Measurements from ENCODE around the gene MAGEL2.

Gene MAGEL2

DNA sequence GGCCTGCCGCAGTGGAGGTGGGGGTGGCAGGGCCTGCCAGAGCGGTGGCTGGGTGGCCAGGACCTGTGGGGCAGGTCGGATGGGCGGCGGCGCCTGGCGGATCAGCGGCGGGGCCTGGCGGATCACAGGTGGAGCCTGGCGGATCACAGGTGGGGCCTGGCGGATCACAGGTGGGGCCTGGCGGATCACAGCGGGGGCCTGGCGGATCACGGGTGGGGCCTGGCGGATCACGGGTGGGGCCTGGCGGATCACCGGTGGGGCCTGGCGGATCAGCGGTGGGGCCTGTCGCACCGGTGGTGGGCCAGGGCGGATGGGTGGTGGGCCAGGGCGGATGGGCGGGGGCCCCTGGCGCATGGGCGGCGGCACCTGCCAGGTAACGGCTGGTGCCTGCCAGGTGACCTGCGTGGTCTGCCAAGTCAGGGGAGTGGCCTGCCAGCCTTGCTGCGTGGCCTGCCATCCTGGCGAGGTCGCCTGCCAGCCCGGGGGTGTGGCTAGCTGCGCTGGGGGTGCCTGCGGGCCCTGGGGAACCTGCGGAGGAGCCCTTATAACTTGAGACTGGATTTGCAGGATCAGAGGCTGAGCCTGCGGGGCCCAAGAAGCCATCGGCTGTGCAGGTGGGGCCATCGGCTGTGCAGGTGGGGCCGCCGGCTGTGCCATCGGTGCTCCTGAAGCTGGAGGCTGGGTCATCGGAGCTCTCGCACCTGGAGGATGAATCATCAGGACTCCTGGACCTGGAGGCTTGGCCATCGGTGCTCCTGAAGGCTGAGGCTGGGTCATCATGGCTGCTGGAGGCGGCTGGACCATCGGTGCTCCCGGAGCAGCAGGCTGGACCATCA is 1.3 kb downstream of the MAGEL2 start:
- TF ChIP-seq, protein P1, sequence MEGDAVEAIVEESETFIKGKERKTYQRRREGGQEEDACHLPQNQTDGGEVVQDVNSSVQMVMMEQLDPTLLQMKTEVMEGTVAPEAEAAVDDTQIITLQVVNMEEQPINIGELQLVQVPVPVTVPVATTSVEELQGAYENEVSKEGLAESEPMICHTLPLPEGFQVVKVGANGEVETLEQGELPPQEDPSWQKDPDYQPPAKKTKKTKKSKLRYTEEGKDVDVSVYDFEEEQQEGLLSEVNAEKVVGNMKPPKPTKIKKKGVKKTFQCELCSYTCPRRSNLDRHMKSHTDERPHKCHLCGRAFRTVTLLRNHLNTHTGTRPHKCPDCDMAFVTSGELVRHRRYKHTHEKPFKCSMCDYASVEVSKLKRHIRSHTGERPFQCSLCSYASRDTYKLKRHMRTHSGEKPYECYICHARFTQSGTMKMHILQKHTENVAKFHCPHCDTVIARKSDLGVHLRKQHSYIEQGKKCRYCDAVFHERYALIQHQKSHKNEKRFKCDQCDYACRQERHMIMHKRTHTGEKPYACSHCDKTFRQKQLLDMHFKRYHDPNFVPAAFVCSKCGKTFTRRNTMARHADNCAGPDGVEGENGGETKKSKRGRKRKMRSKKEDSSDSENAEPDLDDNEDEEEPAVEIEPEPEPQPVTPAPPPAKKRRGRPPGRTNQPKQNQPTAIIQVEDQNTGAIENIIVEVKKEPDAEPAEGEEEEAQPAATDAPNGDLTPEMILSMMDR (IDR thresholded peaks at IDR 0.05; ENCODE audit: low read depth, low read length, missing control alignments) = no peak

DNA sequence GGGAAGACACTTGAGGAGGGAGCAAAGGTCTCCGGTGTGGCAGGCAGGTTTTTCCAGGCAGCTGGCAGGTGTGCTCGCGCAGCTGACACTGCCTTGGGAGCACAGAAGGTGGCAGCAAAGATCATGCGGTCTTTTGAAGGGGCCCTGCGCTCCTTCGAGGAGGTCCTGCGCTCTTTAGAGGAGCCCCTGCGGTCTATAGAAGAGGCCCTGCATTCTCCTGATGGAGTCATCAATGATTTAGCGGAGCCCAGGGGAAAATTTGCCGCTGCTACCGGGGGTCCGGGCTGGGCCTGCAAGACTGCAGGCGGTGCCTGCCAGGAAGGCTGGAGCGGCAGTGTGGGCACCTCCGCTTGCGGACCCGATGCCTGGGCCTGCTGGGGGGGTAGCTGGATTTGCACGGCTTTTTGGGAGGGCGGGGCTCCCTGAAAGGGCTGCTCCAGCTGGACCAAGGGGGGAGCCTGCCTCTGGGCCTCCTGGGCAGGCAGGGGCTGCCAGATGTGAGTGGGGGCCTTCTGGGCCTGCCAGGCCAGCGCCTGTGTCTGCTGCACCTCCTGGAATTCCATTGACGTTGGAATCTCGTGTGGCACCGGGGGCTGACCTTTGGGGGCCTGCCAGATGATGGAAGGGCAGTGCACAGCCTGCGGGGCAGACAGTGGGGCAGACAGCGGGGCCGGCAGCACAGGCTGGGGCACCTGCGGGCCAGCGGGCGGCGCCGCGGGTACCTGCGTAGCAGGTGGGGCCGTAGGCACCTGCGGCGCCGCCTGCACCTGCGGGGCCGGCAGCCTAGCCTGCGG is 2.1 kb downstream of the MAGEL2 start:
- DNase-seq (ENCODE audit: extremely low read depth, low read depth) = no peak
- no peak overlapping the region for H3K4me3 ChIP-seq (replicated peaks; ENCODE audit: low read depth, low read length)
- TF ChIP-seq, protein P1 (IDR thresholded peaks at IDR 0.05; ENCODE audit: low read depth, low read length, missing control alignments) = no peak

More for the DNA sequence above, 1.3 kb downstream of the MAGEL2 start:
- no peak overlapping the region for H3K4me3 ChIP-seq (replicated peaks; ENCODE audit: low read depth, low read length)
- DNase-seq (ENCODE audit: extremely low read depth, low read depth) = no peak

DNA sequence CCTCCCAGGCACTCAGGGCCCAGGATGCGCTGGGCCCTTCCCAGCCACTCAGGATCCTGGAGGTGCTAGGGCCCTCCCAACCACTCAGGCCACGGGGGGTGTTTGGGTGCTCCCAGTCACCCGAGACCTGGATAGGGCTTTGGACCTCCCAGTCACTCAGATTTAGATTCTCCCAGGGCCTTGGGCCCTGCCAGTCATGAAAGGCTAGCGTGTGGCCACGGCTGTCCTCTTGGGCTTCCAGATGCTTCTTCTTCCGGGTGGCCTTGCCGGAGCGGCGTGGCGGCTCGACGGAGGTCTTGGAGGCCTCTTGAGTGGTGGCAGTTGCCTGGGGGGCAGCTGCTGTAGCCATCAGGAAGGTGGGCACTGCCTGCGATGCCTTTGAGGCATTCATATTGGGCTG is 2.8 kb downstream of the MAGEL2 start:
- H3K4me3 ChIP-seq (replicated peaks; ENCODE audit: low read depth, low read length) = no peak overlapping the region
- DNase-seq (ENCODE audit: extremely low read depth, low read depth) = no peak
- TF ChIP-seq, protein P1 (IDR thresholded peaks at IDR 0.05; ENCODE audit: low read depth, low read length, missing control alignments) = no peak

DNA sequence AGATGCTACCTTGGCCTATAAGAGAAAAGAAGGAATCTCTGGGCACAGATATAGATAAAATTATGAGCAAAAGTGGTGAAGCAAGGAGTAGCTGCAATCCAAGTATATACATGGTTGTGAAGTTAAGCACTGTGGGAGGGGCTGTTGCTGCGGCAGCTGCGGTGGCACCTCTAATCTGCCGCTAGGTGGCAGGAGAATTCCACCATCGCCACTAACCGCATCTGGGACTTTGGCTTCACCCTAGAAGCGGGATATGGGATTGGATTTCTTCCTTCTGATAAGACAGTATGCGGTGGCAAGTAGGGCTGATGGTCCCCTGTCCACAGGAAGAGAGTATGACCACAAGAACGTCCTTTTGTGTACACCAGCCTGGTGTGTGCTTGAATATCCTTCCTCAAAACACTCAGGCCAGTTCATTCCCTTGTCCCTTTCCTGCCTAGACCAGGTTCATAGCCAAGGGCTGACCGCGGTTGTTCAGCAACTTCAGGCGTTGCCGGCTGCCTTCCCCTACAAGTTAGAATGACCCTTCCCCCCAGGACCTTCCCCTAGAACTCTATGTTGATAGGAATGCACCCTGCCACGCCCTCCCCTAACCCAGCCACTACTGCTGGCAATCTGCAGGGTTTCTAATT is 5.1 kb downstream of the MAGEL2 start:
- no peak overlapping the region for H3K4me3 ChIP-seq (replicated peaks; ENCODE audit: low read depth, low read length)
- peak; percentile 12 for DNase-seq (ENCODE audit: extremely low read depth, low read depth)
- TF ChIP-seq, protein P1 (IDR thresholded peaks at IDR 0.05; ENCODE audit: low read depth, low read length, missing control alignments) = peak; percentile 78

DNA sequence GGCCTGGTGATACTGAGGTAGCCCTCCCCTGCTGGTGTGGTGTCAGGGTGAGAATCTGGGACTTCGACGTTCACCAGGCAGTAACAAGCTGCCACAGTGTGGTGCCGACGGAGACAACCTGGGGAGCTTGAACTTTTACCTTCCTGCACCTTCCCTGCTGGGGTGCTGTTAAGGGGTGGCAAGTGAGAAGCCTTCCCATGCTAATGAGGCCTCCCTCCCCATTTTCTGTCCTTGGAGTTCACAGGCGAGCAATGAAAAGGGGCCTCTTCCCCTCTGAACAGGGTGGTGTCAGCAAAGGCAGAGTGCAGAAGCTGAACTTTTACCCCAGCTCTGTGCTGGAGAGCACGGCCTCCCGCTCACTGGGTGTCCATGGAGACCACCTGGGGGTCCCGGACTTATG is 13.5 kb downstream of the MAGEL2 start:
- TF ChIP-seq, protein P1 (IDR thresholded peaks at IDR 0.05; ENCODE audit: low read depth, low read length, missing control alignments) = no peak
- no peak for DNase-seq (ENCODE audit: extremely low read depth, low read depth)
- H3K4me3 ChIP-seq (replicated peaks; ENCODE audit: low read depth, low read length) = no peak overlapping the region

DNA sequence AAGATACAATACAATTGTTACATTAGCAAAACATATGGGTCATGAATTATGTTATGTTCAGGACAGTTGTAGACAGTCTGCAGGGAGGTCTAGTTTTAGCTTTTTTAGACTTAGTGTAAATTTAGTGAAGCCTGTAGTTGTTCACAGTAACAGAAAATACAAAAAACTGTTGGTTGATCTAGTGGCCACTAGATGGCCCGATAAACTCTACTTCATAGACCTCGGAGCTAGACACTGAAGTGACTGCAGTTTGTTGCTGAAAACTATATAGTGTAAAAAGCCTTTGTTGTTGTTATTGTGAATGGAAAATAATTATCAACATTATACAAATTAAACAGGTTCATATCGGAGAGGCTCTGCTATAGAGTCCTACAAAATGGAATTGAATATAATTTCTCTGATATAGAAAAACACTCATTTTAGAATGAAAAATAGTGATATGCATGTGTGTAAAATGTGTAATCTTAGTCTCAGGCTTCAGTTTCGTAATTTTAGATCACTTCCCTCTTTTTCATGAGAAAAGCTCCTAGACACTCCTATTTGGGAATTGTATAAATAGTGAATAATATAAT is 18.3 kb downstream of the MAGEL2 start:
- TF ChIP-seq, protein P1 (IDR thresholded peaks at IDR 0.05; ENCODE audit: low read depth, low read length, missing control alignments) = peak; percentile 33
- no peak for DNase-seq (ENCODE audit: extremely low read depth, low read depth)
- no peak overlapping the region for H3K4me3 ChIP-seq (replicated peaks; ENCODE audit: low read depth, low read length)

Data from HFF-Myc (cell line).